AML-193 (cell line): ENCODE results near the gene NDUFB1.

ENCODE experiments used
- DNase-seq, 2 experiments: peaks; one replicate each; lab custom pipeline; 2025; lab: John Stamatoyannopoulos, UW

NDUFB1 gene

GRCh38 chr14:92099802-92100201, 21.7 kb downstream of the NDUFB1 start:
- no peak for DNase-seq

- no peak for DNase-seq
These were observed 28.2 kb downstream of the NDUFB1 start for GRCh38 chr14:92093320-92093719.

GRCh38 chr14:92088494-92088893, 33.0 kb downstream of the NDUFB1 start:
- no peak for DNase-seq

- DNase-seq, result peak in 1 of 2 experiments; percentile 19
These were observed 47.0 kb downstream of the NDUFB1 start for GRCh38 chr14:92074555-92074954.
